Keratinocyte (primary cell): ENCODE measurements around the gene ITPKB. TPM values are rescaled to one million over a fixed set of nuclear protein-coding genes. Genes with fewer than 3 reads are reported as not detected.

ENCODE experiments used
- DNase-seq: peaks from one replicate; pipeline ENCODE4 v3.0.0-alpha.2; 2011; ENCODE audit warnings: low read depth, missing footprints, low spot score
- FAIRE-seq: peaks from 2 replicates; lab custom pipeline; 2011; peaks lifted over from hg19 to GRCh38; lab: Jason Lieb, UNC
- H2AFZ ChIP-seq: 2 replicates; pipeline ENCODE4 v1.6.0; 2012; ENCODE audit warnings: low read length, control low read depth, inconsistent platforms; ENCODE audit not compliant: control insufficient read depth
- H3K27ac ChIP-seq: 2 replicates; pipeline ENCODE4 v1.5.1; 2011; ENCODE audit warnings: low read length; ENCODE audit not compliant: control insufficient read depth, insufficient read depth
- H3K27me3 ChIP-seq: 3 replicates; pipeline ENCODE4 v1.6.0; 2011; ENCODE audit warnings: low read length; ENCODE audit not compliant: control insufficient read depth, insufficient read depth; ENCODE audit errors: extremely low read depth
- H3K36me3 ChIP-seq, 2 experiments: 2 replicates in 1 of 2; 3 replicates in 1 of 2; pipeline ENCODE4 v1.5.1; 2011; ENCODE audit warnings: low read length in 2 of 2, mild to moderate bottlenecking in 1 of 2; ENCODE audit not compliant: control insufficient read depth in 2 of 2, insufficient read depth in 2 of 2; ENCODE audit errors: extremely low read depth in 1 of 2
- H3K4me1 ChIP-seq: 3 replicates; pipeline ENCODE4 v1.5.1; 2011; ENCODE audit warnings: low read length; ENCODE audit not compliant: control insufficient read depth, insufficient read depth; ENCODE audit errors: extremely low read depth
- H3K4me2 ChIP-seq: 3 replicates; pipeline ENCODE4 v1.6.0; 2011; ENCODE audit warnings: low read depth, low read length; ENCODE audit not compliant: control insufficient read depth, insufficient read depth; ENCODE audit errors: extremely low read depth
- H3K4me3 ChIP-seq, 3 experiments: fragments of 200-600 bp in 1 of 3; sonication (generic) in 1 of 3; 2 replicates in 2 of 3; 3 replicates in 1 of 3; pipeline ENCODE4 v1.5.1; 2011 to 2016; ENCODE audit warnings: low read length in 3 of 3, mild to moderate bottlenecking in 3 of 3, control low read depth in 2 of 3, inconsistent platforms in 1 of 3, low read depth in 1 of 3, mixed read lengths in 1 of 3, mixed run types in 1 of 3, moderate library complexity in 1 of 3; ENCODE audit not compliant: control insufficient read depth in 2 of 3, insufficient read depth in 2 of 3; ENCODE audit errors: extremely low read depth in 1 of 3
- H3K79me2 ChIP-seq: 2 replicates; pipeline ENCODE4 v1.6.0; 2012; ENCODE audit warnings: low read length; ENCODE audit not compliant: control insufficient read depth, insufficient read depth
- H3K9ac ChIP-seq: 3 replicates; pipeline ENCODE4 v1.6.0; 2011; ENCODE audit warnings: low read length; ENCODE audit not compliant: control insufficient read depth, insufficient read depth; ENCODE audit errors: extremely low read depth
- H3K9me1 ChIP-seq: 3 replicates; pipeline ENCODE4 v1.6.0; 2011; ENCODE audit warnings: low read length; ENCODE audit not compliant: control insufficient read depth, insufficient read depth; ENCODE audit errors: extremely low read depth
- H3K9me3 ChIP-seq: 2 replicates; pipeline ENCODE4 v1.5.1; 2012; ENCODE audit warnings: low read depth, low read length; ENCODE audit not compliant: control insufficient read depth
- H4K20me1 ChIP-seq: 3 replicates; pipeline ENCODE4 v1.6.0; 2011; ENCODE audit warnings: low read length; ENCODE audit not compliant: control insufficient read depth, insufficient read depth; ENCODE audit errors: extremely low read depth
- EZH2 ChIP-seq: IDR thresholded peaks from one replicate; pipeline ENCODE4 v1.6.1; 2012; ENCODE audit warnings: inconsistent platforms, mild to moderate bottlenecking, low read length, moderate library complexity
- dilution Hi-C: fragments of 300-500 bp; cut with MboI; formaldehyde crosslinking; loops from one replicate; pipeline ENCODE4 v1.7.0; 2020; ENCODE audit warnings: low sequenced_read_pairs; ENCODE audit not compliant: extremely low pct_ligation_motif_present
- polyA plus RNA-seq, 5 experiments: library from polyadenylated mRNA; depleted of rRNA in 3 of 5; stranded (reverse) in 3 of 5; stranded (forward) in 1 of 5; unstranded in 1 of 5; fragments of >200 nt; gene quantifications; 1 replicate in 1 of 5; 2 replicates in 3 of 5; 3 replicates in 1 of 5; pipeline versions ENCODE4 v1.2.1 to v1.2.3, GENCODE V29; 2011 to 2012; ENCODE audit warnings: missing spikeins in 2 of 5, low read depth in 1 of 5, low replicate concordance in 1 of 5
- TF ChIP-seq, protein P1 (sequence below), 3 experiments: IDR thresholded peaks in 1 of 3; conservative IDR thresholded peaks in 1 of 3; optimal IDR thresholded peaks in 1 of 3; 2 replicates in 2 of 3; 3 replicates in 1 of 3; pipeline versions ENCODE3 to v1.5.1; 2011; ENCODE audit warnings: low read length in 3 of 3, mild to moderate bottlenecking in 3 of 3, moderate library complexity in 2 of 3, control low read depth in 1 of 3, inconsistent platforms in 1 of 3; ENCODE audit not compliant: insufficient read depth in 2 of 3; ENCODE audit errors: extremely low read depth in 1 of 3

Gene ITPKB
- polyA plus RNA-seq, 1 donor (not counting 4 experiments of a cell fraction or from before 2014, with no cell fraction given): 3.2 TPM

- H3K9me3 ChIP-seq: no peaks in the 10 kb centered on the region
- no peaks in the 10 kb centered on the region for H3K9me1 ChIP-seq
- no peaks in the 10 kb centered on the region for H3K27me3 ChIP-seq
- no peak overlapping the region for H3K4me2 ChIP-seq
- H2AFZ ChIP-seq: no peak overlapping the region
- FAIRE-seq (no peak), DNase-seq (no peak)
- no peak overlapping the region for H3K27ac ChIP-seq
- H3K4me3 ChIP-seq: no peak overlapping the region
- dilution Hi-C loops: no loop called here
- no peaks in the 10 kb centered on the region for H3K79me2 ChIP-seq
- H3K9ac ChIP-seq: no peak overlapping the region
- no peak for TF ChIP-seq EZH2
- TF ChIP-seq, protein P1, sequence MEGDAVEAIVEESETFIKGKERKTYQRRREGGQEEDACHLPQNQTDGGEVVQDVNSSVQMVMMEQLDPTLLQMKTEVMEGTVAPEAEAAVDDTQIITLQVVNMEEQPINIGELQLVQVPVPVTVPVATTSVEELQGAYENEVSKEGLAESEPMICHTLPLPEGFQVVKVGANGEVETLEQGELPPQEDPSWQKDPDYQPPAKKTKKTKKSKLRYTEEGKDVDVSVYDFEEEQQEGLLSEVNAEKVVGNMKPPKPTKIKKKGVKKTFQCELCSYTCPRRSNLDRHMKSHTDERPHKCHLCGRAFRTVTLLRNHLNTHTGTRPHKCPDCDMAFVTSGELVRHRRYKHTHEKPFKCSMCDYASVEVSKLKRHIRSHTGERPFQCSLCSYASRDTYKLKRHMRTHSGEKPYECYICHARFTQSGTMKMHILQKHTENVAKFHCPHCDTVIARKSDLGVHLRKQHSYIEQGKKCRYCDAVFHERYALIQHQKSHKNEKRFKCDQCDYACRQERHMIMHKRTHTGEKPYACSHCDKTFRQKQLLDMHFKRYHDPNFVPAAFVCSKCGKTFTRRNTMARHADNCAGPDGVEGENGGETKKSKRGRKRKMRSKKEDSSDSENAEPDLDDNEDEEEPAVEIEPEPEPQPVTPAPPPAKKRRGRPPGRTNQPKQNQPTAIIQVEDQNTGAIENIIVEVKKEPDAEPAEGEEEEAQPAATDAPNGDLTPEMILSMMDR (optimal IDR thresholded peaks at IDR 0.05 in 1 of 3, IDR thresholded peaks at IDR 0.05 in 1 of 3, conservative IDR thresholded peaks at IDR 0.05 in 1 of 3; ENCODE audit: extremely low read depth in 1 of 3, insufficient read depth in 2 of 3, low read length in 3 of 3): no peak
- H4K20me1 ChIP-seq: no peaks in the 10 kb centered on the region
- H3K36me3 ChIP-seq: no peaks in the 10 kb centered on the region
- peaks cover 10% of the 10 kb centered on the region for H3K4me1 ChIP-seq
Measured at GRCh38 chr1:226629210-226629895, 109.7 kb downstream of the ITPKB start.

DNA sequence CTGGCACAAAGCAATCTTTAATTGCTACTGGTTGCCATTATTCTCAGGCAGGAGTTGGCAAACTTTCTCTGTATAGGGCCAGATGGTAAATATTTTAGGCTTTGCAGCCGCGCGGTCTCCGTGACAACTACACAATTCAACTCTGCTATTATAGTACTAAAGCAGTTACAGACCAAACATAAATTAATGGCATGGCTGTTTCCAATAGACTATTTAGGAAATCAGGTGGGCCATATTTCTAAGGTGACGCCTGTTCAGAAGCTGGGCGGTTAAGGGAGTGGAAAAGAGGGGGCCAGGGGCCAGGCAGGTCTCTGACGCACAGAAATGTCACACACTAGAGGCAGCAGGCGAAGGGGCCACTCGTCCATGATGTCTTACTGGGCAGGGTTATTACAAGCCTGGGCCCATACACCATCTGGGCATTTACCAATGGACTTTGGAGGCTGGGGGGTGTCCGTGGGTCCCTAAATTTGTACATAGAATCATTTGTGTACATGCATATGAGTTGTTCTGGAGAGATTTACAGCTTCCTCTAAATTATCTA is 110.4 kb downstream of the ITPKB start:
- no peaks in the 10 kb centered on the region for H3K36me3 ChIP-seq
- H2AFZ ChIP-seq: no peak overlapping the region
- no peak overlapping the region for H3K9ac ChIP-seq
- H3K27me3 ChIP-seq: no peaks in the 10 kb centered on the region
- no peaks in the 10 kb centered on the region for H3K9me3 ChIP-seq
- H3K79me2 ChIP-seq: no peaks in the 10 kb centered on the region
- H4K20me1 ChIP-seq: no peaks in the 10 kb centered on the region
- no peak overlapping the region for H3K27ac ChIP-seq
- dilution Hi-C loops: no loop called here
- H3K9me1 ChIP-seq: no peaks in the 10 kb centered on the region
- no peak overlapping the region for H3K4me2 ChIP-seq
- H3K4me1 ChIP-seq: peaks cover 11% of the 10 kb centered on the region
- DNase-seq (no peak), FAIRE-seq (no peak)
- H3K4me3 ChIP-seq: no peak overlapping the region
- no peak for TF ChIP-seq EZH2
- TF ChIP-seq, protein P1 (optimal IDR thresholded peaks at IDR 0.05 in 1 of 3, IDR thresholded peaks at IDR 0.05 in 1 of 3, conservative IDR thresholded peaks at IDR 0.05 in 1 of 3; ENCODE audit: extremely low read depth in 1 of 3, insufficient read depth in 2 of 3, low read length in 3 of 3): no peak
